GM19025 (cell line): ENCODE results near the gene PHACTR1.

Experiments
- ATAC-seq: cut with Tn5 transposase; IDR thresholded peaks from one replicate; pipeline ENCODE4 v1.9.1; 2021; ENCODE audit warnings: mild to moderate bottlenecking, low read depth, moderate library complexity; ENCODE audit not compliant: unreplicated experiment

PHACTR1 gene

GRCh38 chr6:13012977-13013680 lies 296.6 kb downstream of the PHACTR1 start:
- no peak for ATAC-seq

DNA sequence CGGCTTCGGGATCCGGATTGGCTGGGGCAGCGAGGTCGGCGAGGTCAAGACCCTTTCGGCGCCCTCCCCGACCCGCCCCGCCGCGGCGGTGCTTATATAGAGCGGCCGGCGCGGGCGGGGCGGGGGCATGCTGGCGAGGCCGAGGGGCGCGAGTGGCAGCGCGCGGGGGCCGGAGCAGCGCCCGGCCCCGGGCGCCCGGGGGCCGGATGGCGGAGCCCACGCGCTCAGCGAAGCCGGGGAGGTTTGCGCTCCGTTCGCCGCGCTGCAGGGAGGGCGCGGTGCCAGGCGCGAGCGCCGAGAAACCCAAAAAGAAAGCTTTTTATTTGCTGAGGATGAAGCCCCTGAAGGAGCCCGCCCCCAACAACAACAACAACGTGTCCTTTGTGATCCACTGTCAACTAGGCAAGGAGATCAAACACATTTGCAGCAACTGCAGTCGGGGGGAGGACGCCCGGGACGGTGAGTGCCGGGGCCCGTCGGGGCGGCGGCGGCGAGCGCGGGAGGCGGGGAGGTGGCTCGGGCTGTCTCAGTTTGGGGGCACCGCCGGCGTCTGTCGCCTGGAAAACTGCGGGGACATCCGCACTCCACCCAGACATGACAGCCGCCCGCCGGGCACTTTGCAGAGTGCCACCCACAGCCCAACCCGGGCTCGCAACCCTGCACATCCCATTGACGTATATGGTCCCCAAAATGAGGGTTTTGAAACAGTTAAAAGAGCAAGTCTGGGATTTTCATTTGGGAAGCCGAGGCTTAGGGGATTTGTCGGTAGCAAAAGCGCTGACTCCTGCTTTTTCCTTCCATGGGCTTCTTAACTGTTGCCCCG lies 297.3 kb downstream of the PHACTR1 start:
- no peak for ATAC-seq

- no peak for ATAC-seq
Observed at GRCh38 chr6:13014504-13015378, 298.2 kb downstream of the PHACTR1 start.

GRCh38 chr6:13015379-13015681 lies 298.8 kb downstream of the PHACTR1 start:
- ATAC-seq = no peak

- no peak for ATAC-seq
Observed at GRCh38 chr6:13024616-13025015, 308.0 kb downstream of the PHACTR1 start.

DNA sequence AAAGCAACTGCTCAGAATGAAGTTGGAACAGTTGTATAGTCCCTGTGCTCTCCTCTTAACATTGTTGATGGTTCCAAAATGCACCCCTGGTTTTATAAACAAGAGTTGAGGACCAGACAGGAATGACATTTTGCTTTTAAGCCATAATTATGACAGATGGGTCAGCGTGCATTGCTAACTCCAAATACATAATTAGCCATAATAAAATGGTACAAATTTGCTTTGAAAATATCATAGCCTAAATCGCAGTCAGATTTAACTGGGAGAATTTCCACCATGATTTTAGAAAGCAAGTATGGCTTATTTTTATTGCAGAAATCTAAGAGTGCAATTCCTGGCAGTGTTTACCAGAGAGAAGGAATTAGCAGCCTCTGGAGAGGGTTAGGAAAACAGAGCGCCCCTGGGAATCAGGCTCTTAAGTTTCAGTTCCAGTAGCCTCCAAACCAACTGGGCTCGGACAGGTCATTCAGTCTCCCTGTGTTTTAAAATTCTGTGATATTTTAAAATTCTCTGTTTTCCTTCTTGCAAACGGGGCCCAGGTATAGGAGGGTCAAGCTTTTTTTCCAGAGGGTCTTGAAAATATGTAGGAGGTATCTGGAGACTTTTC lies 309.4 kb downstream of the PHACTR1 start:
- ATAC-seq = no peak

GRCh38 chr6:13026557-13026956 lies 310.0 kb downstream of the PHACTR1 start:
- ATAC-seq = no peak

GRCh38 chr6:13027207-13027606 lies 310.6 kb downstream of the PHACTR1 start:
- no peak for ATAC-seq

DNA sequence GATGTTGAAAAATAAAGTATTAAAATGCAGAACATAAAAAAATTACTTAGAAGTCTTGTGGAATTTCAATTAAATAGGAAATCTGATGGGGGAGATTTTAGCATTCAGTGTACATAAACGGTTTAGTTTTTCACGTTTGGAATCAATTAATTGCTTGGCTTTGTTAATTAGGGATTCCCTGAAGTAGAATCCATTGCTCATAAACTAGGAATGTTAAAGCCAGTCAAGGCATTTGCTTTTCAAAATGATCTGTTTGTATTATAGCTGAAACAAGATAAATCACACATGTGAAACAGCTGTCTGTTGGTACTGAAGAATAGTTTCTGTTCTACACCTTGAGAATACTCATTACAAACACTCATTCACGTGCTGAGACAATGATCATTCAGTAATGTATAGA lies 313.8 kb downstream of the PHACTR1 start:
- no peak for ATAC-seq

DNA sequence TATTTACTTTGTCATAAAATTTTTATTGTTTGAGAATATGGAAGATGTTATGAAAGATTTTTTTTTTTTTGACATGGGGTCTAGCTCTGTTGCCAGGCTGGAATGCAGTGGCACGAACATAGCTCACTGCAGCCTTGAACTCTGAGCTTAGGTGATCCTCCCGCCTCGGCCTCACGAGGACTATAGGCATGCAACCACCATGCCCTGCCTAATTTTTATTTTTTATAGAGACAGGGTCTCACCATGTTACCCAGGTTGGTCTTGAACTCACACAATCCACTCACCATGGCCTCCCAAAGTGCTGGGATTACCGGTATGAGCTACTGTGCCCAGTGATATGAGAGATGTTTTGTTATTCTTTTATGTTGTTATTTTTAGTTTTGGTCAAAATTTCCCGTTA lies 316.0 kb downstream of the PHACTR1 start:
- ATAC-seq = no peak

DNA sequence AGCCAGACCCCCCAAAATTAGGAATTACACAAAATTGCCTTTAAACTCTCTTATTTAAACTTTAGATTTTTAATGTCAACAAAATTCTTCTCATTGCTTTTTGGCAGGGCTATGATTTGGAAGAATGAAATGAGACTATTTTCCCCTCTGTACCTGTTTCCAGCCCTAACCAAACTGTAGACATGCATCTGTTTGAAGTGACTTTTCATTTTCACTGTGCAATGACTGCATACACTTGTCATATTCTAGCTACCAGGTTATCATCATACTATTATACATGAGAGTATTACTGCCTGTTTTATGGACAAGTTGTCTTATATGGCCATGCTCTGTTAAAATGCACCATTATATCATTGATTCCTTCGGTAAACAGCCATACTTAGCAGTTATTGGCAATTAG lies 316.6 kb downstream of the PHACTR1 start:
- no peak for ATAC-seq

GRCh38 chr6:13034316-13034715 lies 317.7 kb downstream of the PHACTR1 start:
- ATAC-seq = no peak

DNA sequence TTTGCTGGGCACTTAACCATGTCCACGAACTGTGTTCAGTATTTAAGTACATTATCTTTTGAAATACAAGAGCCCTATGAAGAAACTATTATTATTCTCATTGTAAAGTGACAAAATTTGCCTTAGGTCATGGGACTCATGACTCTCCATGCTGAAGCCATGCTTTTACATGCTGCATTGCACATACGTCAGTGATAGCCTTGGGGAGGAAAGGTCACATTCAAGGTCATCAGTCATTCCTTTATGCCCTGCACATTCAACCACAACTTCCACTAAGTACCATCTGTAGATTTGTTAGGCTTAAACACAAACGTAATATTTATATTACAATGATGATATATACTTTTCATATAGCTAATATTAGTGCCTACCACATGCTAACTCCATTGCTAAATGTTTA lies 319.0 kb downstream of the PHACTR1 start:
- ATAC-seq = no peak

DNA sequence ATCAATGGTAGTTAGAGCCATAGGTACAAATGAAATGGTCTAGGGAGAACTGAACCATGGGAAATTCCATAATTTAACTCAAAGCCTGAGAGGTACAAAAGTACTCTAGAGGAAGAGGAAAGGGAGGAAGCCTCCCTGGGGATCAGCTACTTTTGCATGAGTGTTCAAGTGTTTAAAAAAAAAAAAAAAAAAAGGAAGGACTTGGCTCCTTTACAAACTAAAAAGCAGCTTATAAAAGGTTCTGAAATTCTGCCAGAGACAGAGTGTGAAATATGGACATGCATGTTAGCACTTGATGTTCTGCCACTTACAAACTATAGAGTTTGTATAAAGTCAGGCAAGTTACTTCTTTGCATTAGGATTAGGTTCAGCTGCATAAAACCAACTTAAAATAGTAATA lies 321.7 kb downstream of the PHACTR1 start:
- ATAC-seq = no peak

DNA sequence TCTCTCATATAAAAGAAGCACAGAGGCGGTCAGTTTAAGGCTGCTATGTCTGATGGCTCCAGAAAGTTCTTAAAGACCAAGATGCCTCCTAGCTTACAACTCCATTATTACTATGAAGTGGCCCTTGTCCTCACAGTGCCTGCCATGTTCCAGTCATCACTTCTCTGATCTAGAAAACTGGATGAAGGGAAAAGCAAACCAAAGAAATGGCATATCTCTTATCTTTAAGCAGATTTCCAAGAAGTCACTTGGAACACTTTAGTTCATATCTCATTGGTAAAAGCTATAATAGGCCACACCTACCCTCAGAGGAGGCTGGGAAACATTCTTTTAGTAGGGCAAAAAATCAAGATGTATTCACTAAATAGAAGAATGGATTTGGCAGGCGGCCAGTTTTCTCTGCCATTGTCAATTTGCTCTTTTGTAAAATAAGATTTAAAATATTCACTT lies 322.2 kb downstream of the PHACTR1 start:
- no peak for ATAC-seq

DNA sequence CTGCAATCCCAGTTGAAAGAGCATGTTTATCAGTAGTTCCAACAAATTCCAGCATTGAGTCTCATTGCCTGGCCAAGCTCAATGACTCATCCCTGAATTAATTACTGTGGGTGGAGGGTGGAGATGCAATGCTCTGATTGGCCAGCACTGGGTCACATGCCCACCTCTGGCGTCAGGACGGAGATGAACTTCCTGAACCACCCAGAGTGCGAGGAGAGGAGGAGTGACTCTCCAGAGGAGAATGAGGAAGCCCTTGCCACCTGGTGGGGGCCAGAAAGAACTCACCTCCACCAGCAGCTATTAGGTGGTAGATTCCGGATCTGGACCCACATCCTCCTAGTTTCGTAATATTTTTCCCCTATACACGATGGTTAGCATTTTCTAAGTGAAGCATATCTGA lies 327.8 kb downstream of the PHACTR1 start:
- no peak for ATAC-seq

DNA sequence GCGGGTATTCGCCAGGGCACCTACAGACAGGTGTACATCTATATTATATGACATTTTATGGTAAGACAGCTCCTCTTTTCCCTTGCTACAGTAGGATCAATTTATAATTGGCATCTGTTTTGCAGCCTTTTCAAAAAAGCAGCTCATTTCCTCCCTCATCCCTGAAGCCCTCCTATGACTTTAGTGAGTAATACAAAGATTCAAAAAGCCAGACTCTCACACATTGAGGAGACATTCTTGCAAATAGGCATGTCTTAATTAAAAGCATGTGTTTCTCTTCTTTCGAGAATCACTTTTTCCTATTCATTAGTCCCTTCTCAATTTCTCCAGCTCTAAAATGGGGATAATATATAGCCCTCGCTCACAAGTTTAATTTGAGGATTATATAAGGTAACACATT lies 328.3 kb downstream of the PHACTR1 start:
- no peak for ATAC-seq

DNA sequence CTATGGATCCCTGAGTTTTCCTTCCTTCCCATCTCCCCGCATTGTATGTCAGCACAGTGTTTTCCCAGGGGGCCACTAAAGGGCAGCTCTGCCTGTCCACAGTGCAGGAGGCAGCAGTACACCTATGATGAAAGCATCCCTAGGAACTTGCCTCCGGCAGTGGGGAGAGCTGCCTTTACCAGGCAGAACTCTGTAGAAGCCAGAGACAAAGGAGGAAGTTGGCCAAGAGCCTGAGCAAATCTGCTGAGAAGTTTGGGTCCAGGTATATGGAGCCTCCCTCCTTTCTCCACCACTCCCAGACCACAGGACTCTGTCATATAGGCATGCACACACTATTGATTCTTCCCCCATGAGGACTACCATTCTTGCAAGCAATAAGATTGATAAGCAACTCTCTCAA lies 329.1 kb downstream of the PHACTR1 start:
- no peak for ATAC-seq

- ATAC-seq = no peak
Observed at GRCh38 chr6:13046084-13046483, 329.5 kb downstream of the PHACTR1 start.

GRCh38 chr6:13048113-13048512 lies 331.5 kb downstream of the PHACTR1 start:
- ATAC-seq = no peak
